NCI-H2227 (cell line): ENCODE results near the gene INPP4B.
"Not testable (repeated sequence)": the region's sequence is repeated elsewhere in the genome, so short reads cannot be mapped to it uniquely, and the experiment has no call there.

Experiments used
- DNase-seq: peaks from one replicate; lab custom pipeline; 2025; ENCODE audit not compliant: unreplicated experiment; lab: John Stamatoyannopoulos, UW

INPP4B gene

DNA sequence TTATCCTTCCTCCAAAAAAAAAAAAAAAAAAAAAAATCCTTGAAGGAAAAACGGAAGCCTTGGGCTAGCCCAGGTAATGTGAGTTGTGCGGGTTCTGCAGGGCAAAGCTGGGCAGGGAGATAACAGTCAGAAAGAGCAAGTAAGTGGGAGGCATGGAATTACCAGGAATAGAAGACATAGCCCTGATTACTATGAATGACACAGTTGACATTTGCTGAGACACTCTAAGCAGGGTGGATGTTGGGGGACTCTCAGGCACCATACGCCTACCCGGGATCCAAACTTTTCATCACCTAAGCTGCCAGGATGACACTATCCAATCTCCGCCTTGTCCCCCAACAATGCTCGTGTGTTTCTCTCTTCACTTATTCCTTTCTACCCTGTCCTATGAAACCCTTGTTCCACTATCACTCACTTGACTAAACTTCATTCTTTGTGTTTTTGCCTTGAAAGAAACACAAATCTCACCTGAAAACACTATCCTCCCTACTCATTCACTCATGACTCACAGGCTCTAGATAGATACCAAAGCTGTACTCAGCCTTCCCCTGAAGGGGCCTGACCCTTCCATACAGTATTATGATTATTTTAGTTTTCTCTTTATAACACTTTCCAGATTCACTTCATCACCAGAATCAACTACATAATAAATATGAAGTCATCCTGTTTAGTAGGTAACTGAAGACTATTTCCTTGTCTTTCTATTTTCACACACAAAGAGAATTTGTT lies 158.4 kb downstream of the INPP4B start:
- DNase-seq: no peak

DNA sequence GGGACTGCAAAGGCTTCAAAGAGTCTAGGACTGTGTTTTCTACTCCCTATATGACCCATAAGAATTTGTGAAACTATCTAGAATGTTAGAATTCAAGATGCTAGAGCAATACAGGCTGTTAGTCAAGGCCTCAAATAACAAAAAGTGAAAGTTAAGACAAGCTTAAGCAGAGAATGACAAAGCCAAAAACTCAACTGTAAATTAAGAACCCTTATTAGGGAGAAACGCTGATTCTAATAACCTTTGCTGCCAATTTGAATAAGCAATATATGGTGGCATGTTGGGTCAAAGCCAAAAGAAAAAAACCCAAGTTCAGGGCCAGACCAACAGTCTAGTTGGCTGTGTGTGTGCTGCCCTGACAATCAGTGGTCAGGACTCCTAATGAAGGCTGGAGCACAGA lies 160.0 kb downstream of the INPP4B start:
- no peak for DNase-seq

DNA sequence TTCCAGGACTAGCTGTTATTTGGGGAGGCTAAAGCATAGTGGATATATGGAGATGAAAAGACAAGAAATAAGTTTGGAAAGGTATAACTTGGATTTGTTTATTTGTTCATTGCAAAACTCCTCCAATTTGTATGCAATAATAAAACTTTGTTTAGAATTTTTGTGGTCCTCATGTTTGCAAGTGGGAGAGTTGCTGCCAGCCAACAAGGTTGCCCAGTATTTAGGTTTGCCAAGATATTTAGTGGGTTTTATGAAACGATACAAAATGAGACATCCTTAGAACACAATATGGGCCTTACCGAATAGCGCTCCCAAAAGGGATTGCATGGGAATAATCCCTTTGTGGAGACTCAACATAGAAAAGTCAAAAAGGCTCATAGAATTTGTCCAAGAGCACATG lies 162.1 kb downstream of the INPP4B start:
- DNase-seq: no peak

DNA sequence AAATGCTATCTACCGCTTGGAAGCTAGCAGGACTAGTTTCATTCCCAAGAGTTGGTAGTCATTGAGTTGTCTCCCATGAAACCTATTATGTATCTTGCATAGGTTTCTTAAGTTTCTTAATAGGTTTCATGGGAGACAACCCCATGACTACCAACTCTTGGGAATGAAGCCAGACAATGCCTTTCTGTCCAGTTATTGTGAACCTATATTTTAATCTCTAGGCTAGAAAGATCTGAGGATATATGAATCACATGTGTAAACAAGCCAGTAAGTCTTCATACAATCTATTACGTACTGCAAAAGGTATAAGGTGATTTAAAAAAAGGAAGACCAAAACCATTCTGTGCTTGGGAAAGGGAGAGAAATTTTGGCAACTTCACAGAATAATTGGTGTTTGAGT lies 162.6 kb downstream of the INPP4B start:
- no peak for DNase-seq

DNA sequence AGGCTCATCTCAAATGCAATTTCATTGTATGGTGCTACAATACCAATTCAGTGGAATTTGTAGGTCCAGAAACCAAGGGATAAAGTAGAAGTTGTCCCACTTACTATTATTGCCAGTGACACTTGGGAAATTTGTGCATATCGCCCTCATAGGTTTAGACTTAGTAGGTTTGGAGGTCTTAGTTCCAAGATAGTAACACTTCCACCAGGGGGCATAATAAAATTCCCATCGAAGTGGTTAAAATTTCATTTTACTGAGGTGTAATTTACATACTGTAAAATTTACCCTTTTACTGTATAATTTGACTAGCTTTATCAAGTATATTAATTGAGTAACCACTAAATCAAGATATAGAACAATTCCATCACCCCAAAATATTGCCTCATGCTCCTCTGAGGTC lies 174.6 kb downstream of the INPP4B start:
- no peak for DNase-seq

DNA sequence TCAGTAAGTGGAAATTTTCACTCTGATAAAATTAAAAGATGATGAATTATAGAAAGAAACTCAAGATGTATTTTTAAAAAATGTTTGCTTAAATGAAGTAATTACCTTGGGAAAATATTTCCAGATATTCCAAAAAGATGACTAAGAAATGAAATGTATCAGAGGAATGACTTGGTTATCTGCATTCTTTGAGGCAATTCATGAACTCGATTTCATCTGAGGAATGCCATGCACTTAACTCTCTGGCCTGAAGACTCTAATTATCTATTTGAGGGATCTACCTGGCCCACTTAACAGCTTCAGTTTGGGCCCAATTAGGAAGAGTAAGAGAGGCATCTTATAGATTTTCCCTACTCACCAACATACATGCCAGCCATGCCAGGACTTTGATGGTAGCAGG lies 182.3 kb downstream of the INPP4B start:
- DNase-seq: no peak

DNA sequence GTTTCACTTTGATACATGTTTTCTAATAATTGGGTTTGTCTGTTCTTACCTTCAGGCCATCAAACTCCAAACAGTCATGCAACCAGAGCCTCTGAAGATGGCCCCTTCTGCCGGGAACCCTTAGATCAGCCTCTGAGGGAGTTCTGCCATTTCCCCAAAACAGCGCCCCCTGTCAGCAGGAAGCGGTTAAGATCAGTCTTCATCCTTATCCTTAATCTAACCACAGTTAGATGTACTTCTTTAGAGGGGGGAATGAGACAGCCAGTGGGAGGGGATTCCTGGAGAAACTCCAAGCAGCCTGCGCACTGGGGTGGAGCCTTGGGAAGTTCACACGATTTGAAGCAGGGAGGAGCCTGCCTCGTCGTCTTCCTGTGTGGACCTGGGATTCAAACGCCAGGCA lies 185.4 kb downstream of the INPP4B start:
- DNase-seq: no peak

DNA sequence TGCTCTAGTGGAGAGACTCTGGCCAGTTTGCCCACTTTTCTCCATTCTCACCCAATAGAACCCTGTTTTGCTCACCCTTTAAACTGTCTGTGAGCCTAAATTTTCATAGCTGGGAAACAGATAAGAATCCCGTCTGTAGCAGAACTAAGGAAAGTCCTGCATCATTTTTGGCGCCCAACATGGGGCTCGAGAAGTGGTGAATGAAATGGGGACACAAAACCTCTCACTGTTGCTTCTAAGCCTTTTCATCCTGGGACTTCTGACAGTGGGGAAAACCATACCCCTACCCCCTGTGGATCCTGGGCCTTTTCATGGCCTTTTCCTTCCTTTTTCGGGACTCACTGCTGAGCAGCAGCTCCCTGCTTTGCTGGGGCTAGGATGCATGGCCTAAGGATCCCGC lies 189.9 kb downstream of the INPP4B start:
- DNase-seq: no peak

DNA sequence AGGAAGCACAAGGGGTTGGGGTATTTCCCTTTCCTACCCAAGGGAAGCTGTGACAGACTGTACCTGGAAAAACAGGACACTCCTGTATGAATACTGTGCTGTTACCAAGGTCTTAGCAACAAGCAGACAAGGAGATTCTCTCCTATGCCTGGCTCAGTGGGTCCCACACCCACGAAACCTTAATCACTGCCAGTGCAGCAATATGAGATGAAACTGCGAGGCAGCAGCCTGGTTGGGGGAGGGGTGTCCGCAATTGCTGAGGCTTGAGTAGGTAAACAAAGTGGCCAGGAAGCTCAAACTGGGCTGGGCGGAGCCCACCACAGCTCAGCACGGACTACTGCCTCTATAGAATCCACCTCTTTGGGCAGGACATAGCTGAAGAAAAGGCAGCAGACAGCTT lies 197.7 kb downstream of the INPP4B start:
- DNase-seq: no peak

DNA sequence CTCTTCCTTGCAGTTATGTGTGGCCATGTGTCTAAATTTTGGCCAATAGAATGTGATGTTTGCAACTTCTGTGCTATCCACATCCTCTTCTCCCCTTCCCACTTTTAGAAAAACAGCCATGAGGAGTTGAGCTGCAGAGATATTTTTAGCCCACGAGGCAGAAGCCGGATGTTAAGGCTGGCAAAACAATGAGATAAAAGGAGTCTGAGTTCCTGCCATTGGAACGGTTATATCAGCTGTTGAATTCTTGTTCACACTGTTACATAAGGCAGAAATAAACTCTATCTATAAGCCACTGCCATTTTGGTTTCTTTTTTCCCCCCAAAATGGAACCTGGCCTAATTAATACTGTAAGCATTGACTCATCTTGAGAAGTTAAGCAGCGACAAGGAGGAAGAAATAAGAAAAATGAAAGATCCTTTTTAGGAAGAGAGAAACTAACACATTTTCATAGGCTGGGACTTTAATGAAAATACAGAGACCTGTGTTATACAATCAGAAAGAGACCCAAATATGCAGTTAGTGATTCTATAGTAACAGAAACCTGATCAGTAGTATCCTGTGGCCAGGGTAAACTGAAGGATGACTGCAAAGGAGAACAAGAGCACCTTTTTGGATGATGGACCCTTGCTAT lies 200.5 kb downstream of the INPP4B start:
- no peak for DNase-seq

DNA sequence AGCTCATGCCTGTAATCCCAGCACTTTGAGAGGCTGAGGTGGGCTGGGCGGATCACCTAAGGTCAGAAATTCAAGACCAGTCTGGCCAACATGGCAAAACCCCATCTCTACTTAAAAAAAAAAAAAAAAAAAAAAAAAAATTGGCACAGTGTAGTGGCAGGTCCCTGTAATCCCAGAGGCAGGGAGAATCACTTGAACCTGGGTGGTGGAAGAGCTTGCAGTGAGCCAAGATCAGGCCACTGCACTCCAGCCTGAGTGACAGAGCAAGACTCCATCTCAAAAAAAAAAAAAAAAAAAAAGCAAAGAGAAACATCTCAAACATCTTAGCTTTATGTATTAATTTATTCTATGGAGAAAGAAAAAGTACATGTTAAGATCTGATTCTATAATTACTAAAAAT lies 201.5 kb downstream of the INPP4B start:
- DNase-seq: not testable (repeated sequence)

DNA sequence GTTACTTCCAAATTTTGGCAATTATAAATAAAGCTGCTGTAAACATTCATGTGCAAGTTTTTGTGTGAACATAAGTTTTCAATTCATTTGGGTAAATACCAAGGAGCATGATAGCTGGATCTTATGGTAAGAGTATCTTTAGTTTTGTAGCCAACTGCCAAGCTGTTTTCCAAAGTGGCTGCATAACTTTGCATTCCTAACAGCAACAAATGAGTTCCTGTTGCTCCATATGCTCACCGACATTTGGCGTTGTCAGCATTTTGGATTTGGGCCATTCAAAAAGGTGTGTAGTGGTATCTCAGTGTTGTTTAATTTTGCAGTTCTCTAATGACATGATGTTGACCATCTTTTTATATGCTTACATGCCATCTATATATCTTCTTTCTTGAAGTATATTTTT lies 208.5 kb downstream of the INPP4B start:
- DNase-seq: no peak

DNA sequence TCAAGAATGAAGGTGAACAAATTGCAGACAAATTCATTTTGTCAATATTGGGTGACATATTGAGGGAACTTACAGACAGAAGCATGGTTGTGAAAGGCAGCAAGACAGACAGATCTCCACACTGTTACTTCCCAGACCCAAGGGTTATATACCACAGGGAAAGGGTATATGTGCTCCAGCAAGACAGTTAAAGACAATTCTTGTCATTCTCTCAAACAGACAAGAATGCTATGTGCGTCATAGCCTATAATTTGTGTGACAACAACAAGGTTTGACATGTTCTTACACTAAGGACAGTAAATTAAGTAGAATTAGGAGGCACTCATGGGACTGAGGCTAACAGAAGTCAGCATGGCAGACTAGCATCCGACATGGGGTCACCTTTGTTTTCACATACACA lies 214.3 kb downstream of the INPP4B start:
- no peak for DNase-seq

DNA sequence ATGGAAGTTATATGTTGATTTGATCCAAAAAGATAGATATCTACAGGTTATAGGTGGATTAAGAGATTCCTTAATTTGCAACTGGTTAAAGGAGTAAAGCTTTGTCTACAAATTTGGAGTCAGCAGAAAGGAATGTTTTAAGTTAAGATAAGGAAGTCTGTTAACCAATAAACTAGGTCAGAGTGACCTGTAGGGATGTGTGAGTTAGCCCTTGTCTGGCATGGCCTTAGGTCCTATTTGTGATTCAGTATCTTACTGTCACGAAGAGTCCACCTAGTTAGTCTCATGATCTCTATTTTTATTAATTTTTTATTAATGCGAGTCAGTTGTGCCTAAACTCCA lies 230.8 kb downstream of the INPP4B start:
- DNase-seq: no peak

DNA sequence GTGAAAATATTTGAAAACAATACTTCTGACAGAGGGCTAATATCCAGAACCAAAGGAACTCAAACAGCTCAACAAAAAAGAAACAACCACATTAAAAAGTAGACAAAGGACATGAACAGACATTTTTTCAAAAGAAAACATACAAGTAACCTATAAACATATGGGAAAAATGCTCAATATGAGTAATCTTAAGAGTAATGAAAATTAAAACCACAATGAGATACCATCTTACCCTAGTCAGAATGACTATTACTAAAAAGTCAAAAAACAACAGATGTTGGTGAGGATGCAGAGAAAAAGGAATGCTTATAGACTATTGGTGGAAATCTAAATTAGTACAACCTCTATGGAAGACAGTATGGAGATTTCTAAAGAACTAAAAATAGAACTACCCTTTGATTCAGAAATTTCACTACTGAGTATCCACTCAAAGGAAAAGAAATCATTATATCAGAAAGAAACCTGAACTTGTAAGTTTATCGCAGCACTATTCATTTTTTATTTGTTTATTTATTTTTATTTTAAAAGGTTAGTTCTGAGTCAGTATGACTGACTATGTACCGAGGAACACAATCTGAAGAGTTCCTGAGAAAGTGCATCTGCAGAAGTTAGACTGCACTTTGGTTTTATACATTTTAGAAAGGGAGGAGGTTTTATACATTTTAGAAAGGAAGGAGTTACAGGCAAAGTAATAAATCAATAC lies 231.3 kb downstream of the INPP4B start:
- DNase-seq: no peak

DNA sequence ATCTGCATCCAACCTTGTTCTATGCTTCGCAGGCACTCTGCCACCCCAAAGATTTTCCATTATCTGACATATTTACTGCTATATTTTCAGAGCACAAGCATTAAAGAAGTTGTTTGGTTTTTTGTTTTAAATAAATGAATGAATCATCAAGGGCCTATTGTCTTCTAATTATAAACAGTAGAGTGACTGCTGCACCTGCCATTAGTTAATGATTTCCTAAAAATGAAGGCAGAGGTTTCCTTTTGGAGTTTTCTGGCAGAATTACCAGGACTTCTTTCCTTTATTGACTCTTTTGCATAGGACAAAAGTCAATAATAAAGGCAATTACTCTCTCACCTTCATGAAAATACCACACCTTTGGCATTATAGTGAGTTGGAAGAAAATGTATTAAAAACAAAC lies 238.1 kb downstream of the INPP4B start:
- DNase-seq: no peak

DNA sequence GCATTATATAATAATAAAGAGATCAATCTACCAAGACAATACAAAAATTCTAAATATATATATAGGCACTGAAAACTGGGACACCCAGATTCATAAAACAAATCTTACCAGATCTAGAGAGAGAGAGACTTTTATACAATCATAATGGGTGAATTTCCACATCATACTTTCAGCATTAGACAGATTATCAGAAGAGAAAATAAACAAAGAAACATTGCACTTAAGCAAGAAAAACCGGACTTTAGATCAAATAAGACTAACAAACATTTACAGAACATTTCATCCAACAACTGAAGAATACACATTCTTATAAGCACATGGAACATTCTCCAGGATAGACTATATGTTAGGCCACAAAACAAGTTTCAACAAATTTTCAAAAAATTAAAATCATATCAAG lies 245.1 kb downstream of the INPP4B start:
- DNase-seq: no peak

DNA sequence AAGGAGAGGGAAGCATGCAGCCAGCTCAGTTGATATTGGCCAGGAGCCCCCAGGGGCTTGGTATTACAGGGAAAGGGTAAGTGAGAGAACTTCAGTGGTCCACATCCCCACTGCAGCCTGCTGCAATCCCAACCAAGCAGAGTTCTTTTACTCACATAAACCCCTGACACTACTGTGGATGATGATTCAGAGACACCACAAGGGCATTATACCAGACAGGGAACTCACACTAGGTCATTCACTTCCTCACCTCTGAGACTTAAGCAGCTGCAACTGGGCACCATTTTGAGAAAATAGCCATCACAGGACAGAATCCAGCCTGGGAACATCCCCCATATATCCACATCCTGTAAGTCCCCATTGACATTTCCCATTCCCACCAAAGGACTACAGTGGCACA lies 248.0 kb downstream of the INPP4B start:
- DNase-seq: no peak

DNA sequence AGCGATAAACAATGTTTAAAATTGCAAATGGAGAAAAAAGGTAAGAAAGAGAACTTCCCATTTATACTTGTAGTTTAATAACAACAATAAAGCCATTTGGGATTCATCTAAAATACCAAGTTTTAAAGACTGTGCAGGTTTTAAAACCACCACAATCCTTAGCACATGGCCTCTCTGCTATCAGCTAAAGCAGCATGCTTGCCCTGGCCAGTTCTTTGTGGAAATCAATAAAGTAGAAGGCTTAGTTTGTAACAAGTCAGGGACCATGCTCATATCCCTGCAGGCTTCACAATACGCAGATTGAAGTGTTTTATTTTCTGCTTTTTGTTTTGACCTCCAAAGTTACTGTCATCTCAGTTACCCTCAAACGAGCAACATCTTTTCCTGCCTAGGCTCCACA lies 249.5 kb downstream of the INPP4B start:
- no peak for DNase-seq

DNA sequence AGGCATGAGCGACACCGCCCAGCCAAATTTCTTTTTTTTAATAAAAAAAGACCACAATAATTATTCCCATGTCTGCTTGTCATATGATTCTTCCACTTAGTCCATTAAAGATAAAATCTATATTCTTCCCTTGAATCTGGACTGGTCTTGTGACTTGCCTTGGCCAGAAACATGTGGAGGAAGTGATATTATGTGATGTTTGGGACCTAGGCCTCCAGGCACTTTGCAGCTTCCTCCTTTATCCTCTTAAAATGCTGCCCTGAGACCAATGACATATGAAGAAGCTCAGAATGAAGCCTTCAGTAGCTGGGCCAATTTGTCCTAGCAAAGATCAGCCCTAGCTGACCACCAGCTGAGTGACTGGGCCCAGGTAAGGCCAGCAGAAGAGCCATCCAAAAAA lies 250.0 kb downstream of the INPP4B start:
- DNase-seq: no peak

DNA sequence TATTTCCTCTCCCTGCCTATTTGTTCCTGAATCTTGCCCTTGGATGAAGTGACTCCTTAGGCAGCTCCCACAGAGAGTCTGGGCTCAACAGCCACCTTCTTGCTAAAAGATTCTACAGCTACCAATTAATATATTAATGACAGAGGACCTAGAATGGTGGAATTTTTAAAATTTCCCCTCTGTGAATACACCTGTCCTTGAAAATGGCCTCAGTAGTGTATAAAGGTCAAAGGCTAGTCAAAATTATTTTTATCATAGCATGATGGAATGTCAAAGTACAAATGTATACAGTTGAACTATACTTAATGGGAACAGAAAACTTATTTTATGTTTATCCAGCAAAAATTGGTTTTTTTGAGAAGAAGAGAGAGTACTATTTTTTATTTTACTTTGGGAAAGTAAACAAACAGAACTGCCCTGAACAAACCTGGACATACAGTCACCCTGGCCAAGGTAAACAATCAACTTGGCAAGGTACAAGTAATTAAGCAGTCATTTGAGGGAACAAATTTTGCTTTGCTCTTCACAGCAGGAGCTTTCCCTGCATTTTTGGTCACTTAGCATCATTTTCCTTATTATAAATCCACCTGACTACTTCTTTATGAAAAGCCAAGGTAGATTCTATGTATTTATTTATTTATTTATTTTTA lies 250.8 kb downstream of the INPP4B start:
- no peak for DNase-seq

DNA sequence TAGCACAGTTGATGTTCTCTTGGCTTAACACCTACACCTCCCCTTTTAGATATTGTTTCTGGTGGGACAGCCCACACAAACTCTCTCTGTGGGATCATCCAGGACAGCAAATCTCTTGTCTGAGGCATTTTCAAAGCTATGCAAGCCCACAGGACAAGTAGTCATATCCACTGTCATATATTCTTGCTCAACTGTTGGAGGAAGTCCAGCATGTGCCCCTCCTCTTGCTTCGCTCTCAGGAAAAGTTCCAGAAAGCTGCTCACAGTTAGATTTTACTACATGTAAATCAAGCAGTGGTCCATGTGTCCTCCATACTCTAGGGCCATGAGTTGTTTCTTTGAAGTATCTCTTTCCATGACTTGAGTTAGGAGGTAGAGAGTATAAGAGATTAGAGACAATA lies 260.7 kb downstream of the INPP4B start:
- DNase-seq: no peak
